Stimulated activated CD4-positive, alpha-beta T cell treated with anti-CD3 and anti-CD28 coated beads, Interleukin-2, amount 100 ng/mL, for 4 hours (primary cell): ENCODE data around the gene PMS1.
"Not testable (repeated sequence)": the region's sequence is repeated elsewhere in the genome, so short reads cannot be mapped to it uniquely, and the experiment has no call there.

Experiments used
- DNase-seq: peaks from one replicate; pipeline ENCODE4 v3.0.0-alpha.2; 2020; ENCODE audit warnings: low read depth

Gene PMS1

DNA sequence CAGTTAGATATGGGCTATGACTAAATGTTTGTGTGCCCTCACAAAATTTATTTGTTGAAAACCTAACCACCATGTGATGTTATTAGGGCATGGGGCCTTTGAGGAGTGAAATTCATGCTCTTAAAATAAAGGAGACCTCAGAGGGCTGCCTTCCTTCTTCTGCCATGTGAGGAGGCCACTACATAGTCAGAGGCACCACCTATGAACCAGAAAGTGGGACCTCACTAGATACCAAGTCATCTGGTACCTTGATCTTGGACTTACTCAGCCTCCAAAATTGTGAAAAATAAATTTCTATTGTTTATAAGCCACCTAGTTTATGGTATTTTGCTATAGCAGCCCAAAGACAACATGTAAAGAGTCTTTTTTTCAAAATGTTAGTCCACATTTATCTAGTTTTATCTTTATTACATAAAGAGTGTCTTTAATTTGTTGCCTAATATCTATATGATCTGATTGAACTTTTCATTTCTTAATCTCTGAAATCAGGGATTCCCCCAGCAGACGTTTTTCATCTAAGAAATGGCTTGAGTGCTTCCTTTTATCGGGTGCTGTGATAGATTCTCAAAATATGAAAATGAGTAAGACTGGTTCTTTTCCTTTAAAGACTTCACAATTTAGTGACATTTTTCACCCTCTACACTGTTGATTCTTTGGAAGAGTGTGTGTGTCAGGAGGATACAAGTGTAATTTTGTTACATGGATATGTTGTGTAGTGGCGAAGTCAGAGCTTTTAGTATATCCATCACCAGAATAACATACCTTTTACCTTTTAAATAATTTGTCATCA lies 34.2 kb downstream of the PMS1 start:
- no peak for DNase-seq

DNA sequence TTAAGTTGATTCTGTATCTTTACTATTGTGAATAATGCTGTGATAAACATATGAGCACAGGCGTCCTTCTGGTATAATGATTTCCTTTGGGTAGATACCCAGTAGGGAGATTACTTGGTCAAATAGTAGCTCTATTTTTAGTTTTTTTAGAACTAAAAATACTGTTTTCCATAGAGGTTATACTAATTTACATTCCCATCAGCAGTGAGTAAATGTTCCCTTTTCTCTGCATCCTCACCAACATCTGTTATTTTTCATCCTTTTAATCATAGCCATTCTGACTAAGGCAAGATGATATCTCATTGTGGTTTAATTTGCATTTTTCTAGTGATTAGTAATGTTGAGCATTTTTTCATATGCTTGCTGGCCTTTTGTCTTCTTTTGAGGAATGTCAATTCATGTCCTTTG lies 35.1 kb downstream of the PMS1 start:
- DNase-seq, result no peak

DNA sequence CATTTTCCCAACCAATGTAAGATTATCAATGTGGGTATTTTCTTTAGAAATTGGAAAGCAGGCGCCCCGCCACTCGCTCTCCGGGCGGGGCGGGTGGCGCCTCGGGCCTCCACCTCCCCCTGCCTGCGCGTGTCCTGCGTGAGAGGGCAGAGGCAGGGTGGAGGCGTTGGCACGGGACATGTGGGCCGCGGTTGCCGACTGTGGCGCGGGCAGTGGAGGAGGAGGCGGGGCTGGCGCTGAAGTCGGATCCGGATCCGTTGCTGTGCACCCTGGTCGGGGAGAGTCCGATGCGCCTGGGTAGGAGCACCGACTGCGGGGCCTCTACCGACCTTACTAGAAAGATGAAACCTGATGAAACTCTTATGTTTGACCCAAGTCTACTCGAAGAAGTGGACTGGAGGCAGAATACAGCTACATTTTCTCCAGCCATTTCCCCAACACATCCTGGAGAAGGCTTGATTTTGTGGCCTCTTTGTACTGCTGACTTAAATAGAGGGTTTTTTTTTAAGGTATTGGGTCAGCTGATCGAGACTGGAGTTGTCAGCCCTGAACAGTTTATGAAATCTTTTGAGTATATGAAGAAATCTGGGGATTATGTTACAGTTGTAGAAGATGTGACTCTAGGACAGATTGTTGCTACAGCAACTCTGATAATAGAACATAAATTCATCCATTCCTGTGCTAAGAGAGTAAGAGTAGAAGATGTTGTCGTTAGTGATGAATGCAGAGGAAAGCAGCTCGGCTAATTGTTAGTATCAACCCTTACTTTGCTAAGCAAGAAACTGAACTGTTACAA lies 37.9 kb downstream of the PMS1 start:
- no peak for DNase-seq

DNA sequence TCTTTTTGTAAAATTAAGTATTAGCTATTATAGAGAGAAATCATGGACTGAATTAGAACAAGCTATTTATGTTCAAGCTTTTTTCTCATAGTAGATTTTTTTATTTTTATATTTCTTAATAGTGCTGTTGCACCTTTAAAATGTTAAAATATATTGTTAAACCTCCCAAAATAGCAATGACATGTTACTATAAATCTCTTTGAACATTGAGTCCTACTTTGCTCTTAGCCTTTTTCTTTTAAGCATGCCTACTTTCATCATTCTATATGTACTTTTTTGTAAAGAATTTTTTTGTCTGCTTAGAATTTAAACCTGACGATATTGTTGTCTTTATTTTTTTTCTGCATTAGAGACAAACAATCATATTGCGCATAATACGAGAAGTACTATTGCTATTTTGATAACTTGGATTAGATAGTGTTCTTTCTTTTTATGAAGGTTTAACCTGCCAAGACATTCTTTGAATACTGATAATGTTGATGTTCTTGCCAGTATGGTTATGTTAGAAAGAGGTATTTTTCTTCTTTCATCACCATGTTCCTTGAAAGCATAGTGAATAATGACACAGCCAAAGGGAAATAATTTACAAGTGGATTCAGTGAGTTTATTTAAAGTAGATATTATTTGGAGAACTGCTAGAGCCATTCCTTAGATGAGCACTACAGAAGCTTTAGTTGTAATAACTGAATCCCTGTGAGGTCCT lies 40.6 kb downstream of the PMS1 start:
- no peak for DNase-seq

DNA sequence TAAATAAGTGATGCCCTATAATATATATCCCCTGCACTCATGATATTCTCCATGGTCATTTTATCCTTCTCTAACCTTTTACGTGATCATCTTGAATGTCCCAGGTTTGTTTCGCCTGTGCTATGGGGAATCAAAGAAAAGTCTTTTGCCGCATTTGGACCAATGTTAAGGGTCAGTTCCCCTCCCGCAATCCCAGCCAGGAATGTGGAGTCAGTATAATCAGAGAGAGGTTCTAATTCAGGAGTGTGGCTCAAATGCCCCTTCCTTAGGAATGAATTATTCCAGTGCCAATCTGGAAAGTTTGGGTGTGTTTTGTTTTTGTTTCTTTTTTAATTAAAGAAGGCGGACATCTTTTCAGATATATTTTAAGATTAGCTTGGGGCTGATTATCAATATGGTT lies 41.8 kb downstream of the PMS1 start:
- DNase-seq, result no peak

DNA sequence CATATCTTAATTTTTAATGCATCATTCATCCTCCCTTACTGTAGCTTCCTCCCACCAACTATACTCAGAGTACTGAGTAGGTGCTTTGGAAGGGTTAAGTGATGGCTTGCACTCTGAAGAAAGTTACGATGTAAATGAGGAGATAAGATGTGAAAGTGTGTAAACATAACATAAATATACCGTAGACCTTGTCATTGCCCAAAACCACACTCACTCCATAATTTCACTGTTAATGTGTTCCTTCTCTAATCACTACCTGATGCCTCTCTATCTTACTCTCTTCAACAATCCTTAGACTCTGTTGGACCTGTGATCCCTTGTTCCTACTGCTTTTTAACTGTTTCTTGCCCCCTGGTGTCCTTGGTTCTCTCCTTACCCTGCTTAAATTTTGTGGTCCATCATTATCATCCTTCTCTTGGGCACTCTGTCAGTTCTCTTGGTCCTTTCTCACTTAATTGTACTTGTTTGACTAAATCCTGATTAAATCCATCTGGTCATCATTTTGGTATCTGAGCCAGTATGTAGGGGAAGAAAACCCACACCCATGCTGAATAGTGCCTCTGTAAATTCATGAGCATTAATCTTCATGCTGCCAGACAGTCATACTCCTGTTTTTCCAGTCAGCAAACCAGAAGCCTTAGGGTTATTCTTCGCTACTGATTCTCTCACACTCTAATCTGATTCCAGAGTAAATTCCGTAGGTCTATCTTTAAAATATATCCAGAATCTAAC lies 45.0 kb downstream of the PMS1 start:
- DNase-seq, result no peak

DNA sequence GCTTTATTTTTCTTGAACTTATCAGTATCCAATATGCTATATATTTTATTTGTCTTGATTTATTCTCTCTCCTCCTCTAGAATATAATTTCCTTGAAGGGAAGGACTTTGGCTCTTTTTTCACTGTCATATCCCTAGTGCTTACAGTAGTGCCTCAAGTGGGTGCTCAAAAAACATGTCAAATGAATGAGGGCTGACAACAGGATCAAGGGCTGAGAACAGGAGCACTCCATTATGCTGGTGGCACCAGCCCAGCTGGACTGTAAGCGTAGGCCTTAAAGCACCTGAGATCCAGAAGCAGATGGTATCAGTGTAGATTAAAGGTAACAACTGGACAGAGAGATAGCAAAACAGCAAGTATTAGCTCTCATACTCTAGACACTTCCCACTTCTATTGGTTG lies 46.3 kb downstream of the PMS1 start:
- no peak for DNase-seq

DNA sequence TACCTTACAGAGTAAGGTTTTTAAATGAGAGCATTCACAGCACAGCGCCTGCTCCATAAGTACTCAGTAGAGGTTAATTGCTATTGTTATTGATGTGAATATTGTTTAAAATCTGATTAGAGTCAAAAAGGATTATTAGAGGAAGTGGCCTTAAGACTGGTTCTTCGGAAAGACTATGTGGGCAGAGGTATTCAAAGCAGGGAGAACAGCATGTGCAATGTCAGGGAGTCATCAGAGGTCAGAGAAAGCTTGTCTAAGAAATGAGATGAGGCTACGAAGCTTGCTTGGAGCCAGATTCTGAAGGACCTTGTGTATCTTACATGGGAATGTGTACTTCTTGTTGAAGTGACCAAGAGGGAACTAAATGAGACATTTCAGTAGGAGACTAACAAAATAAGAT lies 49.8 kb downstream of the PMS1 start:
- no peak for DNase-seq

DNA sequence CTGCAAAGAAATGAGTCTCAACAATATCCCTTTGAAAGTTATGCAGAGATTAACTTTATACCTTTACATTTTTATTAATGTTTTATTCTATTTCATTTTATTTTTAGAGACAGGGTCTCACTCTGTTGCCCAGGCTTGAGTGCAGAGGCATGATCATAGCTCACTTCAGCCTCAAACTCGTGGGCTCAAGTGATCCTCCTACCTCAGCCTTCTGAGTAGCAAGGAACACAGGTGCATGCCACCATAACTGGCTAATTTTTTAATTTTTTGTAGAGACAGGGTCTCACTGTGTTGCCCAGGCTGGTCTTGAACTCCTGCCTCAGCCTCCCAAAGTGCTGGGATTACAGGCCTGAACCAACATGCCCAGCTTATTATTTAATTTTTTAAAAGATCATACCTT lies 50.4 kb downstream of the PMS1 start:
- DNase-seq, result not testable (repeated sequence)

DNA sequence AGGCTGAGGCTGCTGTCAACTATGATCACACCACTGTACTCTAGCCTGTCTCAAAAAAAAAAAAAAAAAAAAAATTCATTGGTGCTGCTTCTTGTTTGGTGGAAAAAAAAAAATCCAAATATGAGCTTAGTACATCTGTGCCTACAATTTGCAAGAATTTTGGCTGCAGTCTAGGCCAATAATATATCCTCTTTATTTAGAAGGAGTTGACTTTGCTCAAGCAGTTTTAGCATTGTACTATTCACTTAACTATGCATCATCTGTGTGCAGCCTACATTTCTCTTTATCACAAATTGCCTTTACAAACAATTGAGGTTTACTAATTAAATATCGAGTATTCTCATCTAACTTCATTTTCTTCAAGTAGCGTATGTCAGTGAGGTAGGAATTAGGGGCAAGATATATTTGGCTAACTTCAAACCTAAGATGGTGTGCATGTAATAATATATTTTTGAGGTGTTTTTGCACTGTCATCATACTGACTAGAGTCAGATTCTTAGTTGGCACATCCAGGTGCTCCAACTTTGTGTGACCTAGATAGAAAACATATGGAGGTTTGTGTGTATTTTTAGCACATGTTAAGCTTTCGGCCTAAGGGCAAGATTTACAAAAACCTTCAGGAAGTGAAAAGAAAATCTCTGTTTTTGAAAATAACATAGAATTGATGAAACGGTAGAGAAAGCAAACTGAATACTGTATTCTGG lies 51.8 kb downstream of the PMS1 start:
- DNase-seq, result no peak

DNA sequence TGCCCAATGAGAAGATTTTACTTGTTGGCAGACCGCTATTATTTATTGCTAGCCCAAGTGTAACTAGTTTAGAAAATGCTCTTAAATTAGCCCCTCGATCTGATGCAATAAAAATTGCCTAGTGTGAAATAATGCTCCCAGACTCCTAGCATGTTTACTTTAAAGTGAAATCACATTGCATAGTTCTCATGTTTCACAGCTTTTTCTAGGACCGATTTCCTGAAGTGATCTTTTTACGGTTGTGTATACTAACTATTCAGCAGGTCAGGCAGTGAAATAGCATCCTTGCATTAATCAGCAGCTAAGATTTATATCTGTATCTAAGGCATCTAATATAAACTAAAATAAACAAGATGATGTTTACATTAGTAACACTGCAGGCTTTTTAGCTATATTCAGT lies 52.4 kb downstream of the PMS1 start:
- no peak for DNase-seq

DNA sequence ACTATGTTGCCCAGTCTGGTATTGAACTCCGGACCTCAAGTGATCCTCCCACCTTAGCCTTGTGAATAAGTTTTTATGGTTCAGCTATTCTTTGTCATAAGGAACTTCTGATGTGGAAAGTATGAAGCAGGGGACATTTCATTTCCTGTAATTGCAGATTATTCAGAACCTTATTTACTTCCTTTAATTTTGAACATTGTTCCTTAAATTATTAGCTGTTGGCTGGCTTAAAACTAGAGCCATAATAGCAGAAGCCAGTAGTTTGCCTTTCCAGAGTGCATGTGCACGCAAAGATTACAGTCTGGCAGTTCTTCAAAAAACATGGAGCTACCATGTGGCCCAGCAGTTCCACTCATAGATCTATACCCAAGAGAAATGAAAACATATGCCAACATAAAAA lies 53.1 kb downstream of the PMS1 start:
- no peak for DNase-seq

DNA sequence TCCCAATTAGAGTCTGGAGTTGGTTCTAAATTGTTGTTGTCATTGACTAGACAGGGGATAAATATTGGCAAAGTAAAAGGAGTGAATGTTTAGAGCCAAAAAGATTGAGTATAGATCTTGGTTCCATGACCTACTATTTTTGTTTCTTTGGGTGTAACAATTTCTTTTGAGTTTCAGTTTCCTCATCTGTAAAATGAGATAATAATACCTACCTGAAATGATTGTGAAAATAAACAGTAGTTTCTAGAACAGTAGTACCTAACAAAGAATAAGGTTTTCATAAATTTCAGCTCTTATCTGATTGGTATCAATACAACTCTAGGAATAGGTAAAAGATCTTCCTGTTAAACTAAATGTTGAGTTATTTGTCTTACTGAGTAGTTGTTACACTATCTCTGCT lies 56.8 kb downstream of the PMS1 start:
- DNase-seq, result no peak

DNA sequence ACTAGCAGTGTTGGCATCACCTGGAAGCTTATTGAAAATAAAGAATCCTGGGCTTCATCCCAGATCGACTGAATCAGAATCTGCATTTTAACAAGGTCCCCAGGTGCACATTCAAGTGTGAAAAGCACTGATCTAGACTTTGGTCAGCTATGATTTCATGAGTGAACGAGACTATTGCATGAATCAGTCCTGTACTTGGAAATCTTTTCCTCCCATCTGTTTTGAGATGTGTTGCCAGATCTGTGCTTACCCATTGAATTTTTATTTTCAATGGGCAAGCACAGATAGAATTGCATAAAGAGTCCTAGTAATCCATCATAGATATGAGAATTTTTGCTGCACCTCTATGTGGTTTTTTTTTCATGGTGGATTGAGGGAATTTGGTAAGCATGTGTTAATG lies 64.0 kb downstream of the PMS1 start:
- DNase-seq, result no peak

DNA sequence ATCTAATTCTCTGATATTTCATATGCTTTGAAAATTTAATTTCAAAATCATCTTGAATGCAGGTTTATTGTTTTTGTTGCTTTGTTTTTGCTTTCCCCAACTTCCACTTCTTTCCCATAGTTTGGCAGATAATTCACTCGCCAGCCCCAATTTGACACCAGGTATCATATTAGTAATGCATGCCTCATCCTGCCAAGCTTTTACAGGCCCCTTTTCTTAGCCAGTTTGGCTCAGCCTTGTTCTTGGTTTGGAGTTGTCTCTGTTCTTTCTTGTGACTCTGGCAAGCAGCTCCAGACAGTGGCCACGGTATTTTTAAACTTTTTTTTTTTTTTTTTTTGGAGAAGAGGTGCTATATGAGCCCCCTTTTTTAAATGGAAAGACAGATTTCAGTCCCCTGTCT lies 65.3 kb downstream of the PMS1 start:
- no peak for DNase-seq

DNA sequence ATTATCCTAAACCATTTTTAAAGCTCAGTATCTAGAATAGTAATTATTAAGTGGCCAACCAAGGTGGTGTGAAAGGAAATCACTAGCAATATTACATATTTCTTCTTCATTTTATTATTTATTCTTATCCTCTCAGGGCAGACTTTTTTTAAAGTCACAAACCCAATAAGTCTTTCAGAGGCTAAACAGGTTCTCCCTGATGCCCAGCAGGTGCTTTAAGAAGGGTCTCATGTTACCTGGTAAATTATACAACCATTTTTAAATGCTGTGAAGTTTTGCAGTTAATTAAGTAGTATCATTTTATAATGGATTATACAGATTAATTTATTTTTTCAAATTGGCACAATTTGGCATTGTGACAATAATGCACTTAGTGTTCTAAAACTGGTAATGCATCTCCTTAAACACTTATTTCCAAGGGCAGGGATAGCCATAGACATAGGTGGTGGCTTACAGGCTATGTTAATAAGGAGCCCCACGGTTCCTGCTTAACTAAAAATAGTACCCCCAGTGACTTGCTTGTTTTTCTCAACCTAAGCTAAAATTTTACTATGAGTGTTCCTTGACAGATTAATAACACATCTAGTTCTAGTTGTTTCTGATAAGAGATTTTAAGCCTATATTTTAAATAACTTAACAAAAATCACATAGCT lies 67.0 kb downstream of the PMS1 start:
- DNase-seq, result no peak

DNA sequence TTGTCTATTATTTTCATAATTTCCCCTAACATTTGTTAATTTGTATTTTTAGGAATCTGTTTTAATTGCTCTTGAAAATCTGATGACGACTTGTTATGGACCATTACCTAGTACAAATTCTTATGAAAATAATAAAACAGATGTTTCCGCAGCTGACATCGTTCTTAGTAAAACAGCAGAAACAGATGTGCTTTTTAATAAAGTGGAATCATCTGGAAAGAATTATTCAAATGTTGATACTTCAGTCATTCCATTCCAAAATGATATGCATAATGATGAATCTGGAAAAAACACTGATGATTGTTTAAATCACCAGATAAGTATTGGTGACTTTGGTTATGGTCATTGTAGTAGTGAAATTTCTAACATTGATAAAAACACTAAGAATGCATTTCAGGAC lies 69.9 kb downstream of the PMS1 start:
- no peak for DNase-seq

DNA sequence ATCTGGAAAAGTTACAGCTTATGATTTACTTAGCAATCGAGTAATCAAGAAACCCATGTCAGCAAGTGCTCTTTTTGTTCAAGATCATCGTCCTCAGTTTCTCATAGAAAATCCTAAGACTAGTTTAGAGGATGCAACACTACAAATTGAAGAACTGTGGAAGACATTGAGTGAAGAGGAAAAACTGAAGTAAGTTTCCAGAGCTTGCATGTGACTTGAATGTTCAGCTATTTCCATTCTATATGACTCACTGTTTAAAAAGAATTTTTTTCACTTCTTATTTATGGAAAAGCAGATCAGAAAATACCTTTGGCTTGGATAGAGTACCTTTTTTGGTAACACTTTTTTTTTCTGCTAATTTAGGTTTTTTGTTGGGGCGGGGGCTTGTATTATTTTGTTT lies 70.7 kb downstream of the PMS1 start:
- DNase-seq, result no peak

DNA sequence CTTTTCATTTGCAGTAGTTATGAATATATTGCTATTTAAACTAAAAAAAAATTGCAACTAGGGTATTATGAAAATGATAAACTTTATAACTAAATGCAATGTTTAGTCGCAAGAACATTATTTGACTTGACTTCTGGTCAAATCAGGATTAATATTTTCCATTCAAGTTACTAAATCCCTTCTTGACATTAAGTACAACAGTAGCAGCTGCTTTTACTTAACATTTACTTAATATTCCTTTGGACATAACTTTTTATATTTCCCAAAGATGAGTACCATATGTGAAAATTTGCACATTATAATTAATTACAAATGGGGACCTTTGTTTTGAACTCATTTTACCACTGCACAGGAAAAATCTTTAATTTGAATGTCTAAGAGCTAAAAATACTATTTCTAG lies 74.0 kb downstream of the PMS1 start:
- DNase-seq, result no peak

DNA sequence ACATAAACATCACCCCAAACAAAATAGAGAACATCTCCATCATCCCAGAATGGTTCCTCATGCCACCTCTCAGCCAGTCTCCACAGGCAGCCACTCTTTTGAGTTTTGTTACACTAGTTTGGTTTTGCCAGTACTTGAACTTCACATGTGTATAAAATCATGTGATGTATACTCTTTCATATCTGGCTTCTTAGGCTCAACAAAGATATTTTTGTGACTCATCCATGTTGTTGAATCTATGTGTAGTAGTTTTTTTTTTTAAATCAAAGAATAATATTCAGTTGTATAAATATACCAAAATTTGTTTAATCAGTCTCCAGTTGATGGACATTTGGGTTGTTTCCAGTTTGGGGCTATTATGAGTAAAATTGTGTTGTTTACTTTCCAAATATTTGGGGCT lies 75.9 kb downstream of the PMS1 start:
- no peak for DNase-seq

DNA sequence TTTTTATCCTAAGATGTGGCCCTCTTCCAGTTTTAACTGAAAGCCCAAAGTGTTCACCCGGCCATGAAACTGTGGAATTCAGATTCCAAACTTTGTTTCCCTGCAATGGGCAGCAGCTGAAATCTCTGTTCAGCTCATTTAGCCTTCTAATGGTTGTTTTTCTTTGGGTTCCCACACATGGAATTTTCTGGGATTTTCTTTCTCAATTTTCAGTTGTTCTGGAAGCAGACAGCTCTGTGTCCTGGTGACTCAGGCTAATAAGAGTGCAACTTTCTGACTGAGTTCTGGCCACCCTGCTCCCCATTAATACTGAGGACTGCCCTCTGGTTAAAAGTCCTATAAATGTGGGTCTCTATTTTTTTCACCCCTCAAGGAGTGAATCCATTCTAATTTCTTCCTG lies 78.5 kb downstream of the PMS1 start:
- no peak for DNase-seq
